ENCODE data around the gene CDC5L. TPM values are rescaled to one million over a fixed set of nuclear protein-coding genes. Genes with fewer than 3 reads are reported as not detected.

CDC5L gene
- total and polyA plus RNA-seq, 2 of the 13 experiments (the other 11 are each of a cell fraction or from before 2014, with no cell fraction given) = 11.0 to 34.2 TPM

- ChIA-PET CTCF (ENCODE audit: low intra/inter-chr PET ratio, low total read pairs) (no interaction called here), POLR2A (no interaction called here)
- no peaks in the 10 kb centered on the region for H3K9me3 ChIP-seq (ENCODE audit: low read length)
- no peak for ATAC-seq
- H4K20me1 ChIP-seq (ENCODE audit: insufficient read depth, low read length) = no peaks in the 10 kb centered on the region
- no TSS peak for BruUV-seq (replicated peaks)
- no peak for DNase-seq (ENCODE audit: low spot score)
- intact Hi-C loops (cut with micrococcal nuclease; ENCODE audit: unreplicated experiment) (loop anchor here (5.0 kb wide), 1 partner anchor 114 kb away; no protein-coding TSS in a partner anchor), in situ Hi-C loops (cut with HindIII; ENCODE audit: extremely low pct_ligation_motif_present, low pct_unique_long_range_greater_than_20kb) (loop anchor here (10.0 kb wide), 2 partner anchors 167 to 1237 kb away; no protein-coding TSS in a partner anchor)
- H3K36me3 ChIP-seq (replicated peaks in 1 of 2; ENCODE audit: control insufficient read depth in 1 of 2, insufficient read depth in 2 of 2, low read length in 2 of 2) = no peaks in the 10 kb centered on the region
- no peak overlapping the region for H3K9ac ChIP-seq (ENCODE audit: insufficient read depth, low read depth, low read length)
- WGBS (ENCODE audit: low lambda C conversion rate) = 0% methylated on average over 3 of the region's 3 CpGs
- FAIRE-seq = no peak
- H2AFZ ChIP-seq (ENCODE audit: low read length) = no peak overlapping the region
- peaks cover 9% of the 10 kb centered on the region; the same call in 1 of the 2 replicates for H3K4me1 ChIP-seq (ENCODE audit: insufficient read depth, low read length)
- no peaks in the 10 kb centered on the region for H3K79me2 ChIP-seq (ENCODE audit: insufficient read depth, low read length)
- H3K27ac ChIP-seq (ENCODE audit: extremely low read length, insufficient read depth, low read length) = no peak overlapping the region
- peaks cover 9 to 89% of the 10 kb centered on the region in 2 experiments; a peak in 4 of 5 replicates for H3K27me3 ChIP-seq (ENCODE audit: control insufficient read depth in 1 of 2, insufficient read depth in 2 of 2, low read length in 2 of 2)
- H3K4me3 ChIP-seq (replicated peaks in 1 of 3; ENCODE audit: insufficient read depth in 1 of 3, low read depth in 2 of 3, low read length in 3 of 3) = no peak overlapping the region
- TF ChIP-seq CTCF (CRISPR knock-in tag; IDR thresholded peaks at IDR 0.05) (no peak), ZNF646 (CRISPR knock-in tag; IDR thresholded peaks at IDR 0.05) (no peak)
- H3K4me2 ChIP-seq (ENCODE audit: low read depth, low read length) = no peak overlapping the region
Measured at GRCh38 chr6:44478158-44478557, 90.7 kb downstream of the CDC5L start.
